A549 (cell line): ENCODE results near the gene ITGA11.

ENCODE experiments used
- CTCF ChIP-seq: fragments of >200 bp; sonication (Bioruptor Twin); formaldehyde crosslinking; IDR thresholded peaks from 3 replicates; pipeline ENCODE4 v1.5.1; 2016
- ESRRA ChIP-seq: fragments of 150-350 bp; IDR thresholded peaks from 2 replicates; pipeline ENCODE4 v1.6.1; 2014; ENCODE audit warnings: mild to moderate bottlenecking, low read length, borderline replicate concordance
- NR3C1 ChIP-seq: fragments of >200 bp; sonication (Bioruptor Twin); formaldehyde crosslinking; IDR thresholded peaks from 3 replicates; pipeline ENCODE4 v1.6.1; 2017
- REST ChIP-seq: fragments of 200-600 bp; sonication (generic); IDR thresholded peaks from 2 replicates; pipeline ENCODE4 v1.6.1; 2016; ENCODE audit warnings: antibody characterized with exemption, mild to moderate bottlenecking, moderate library complexity
- RNF2 ChIP-seq: fragments of 200-600 bp; sonication (generic); IDR thresholded peaks from 2 replicates; pipeline ENCODE4 v1.6.1; 2016; ENCODE audit warnings: low read depth, mild to moderate bottlenecking, antibody characterized with exemption, moderate library complexity, borderline replicate concordance

GRCh38 chr15:68268405-68268804 lies 163.6 kb downstream of the ITGA11 start:
- TF ChIP-seq REST (no peak), ESRRA (no peak), NR3C1 (no peak), RNF2 (no peak), CTCF (no peak)
